Gastrocnemius medialis (tissue), 4 donors: ENCODE measurements around the gene AJAP1. TPM values are rescaled to one million over a fixed set of nuclear protein-coding genes. Genes with fewer than 3 reads are reported as not detected.

Experiments used
- ATAC-seq, 2 donors: fragments of 150-250 bp; one replicate each; pipeline ENCODE4 v1.9.1; 2016
- DNase-seq, 2 donors: peaks; one replicate each; pipeline ENCODE4 v3.0.0-alpha.2; 2019
- H3K27ac ChIP-seq, 4 donors: fragments of 200-600 bp; sonication (generic); 1 replicate in 1 of 4; 2 replicates in 3 of 4; pipeline ENCODE4 v1.5.1; 2016 to 2018; ENCODE audit warnings: mild to moderate bottlenecking in 2 of 4, moderate library complexity in 1 of 4
- H3K27me3 ChIP-seq, 3 donors: fragments of 200-600 bp; sonication (generic) in 2 of 3; 1 replicate in 1 of 3; 2 replicates in 2 of 3; pipeline versions ENCODE4 v1.5.1 to v1.6.0; 2016 to 2019; ENCODE audit warnings: mild to moderate bottlenecking in 1 of 3, moderate library complexity in 1 of 3
- H3K36me3 ChIP-seq, 2 donors: fragments of 200-600 bp; sonication (generic) in 1 of 2; one replicate each; pipeline ENCODE4 v1.5.1; 2017 to 2018
- H3K4me1 ChIP-seq, 2 donors: fragments of 200-600 bp; sonication (generic) in 1 of 2; one replicate each; pipeline ENCODE4 v1.5.1; 2016 to 2017; ENCODE audit warnings: mild to moderate bottlenecking in 2 of 2
- H3K4me3 ChIP-seq, 4 donors: fragments of 200-600 bp; sonication (generic) in 3 of 4; 1 replicate in 1 of 4; 2 replicates in 3 of 4; pipeline ENCODE4 v1.5.1; 2016 to 2019; ENCODE audit warnings: mild to moderate bottlenecking in 2 of 4
- H3K9me3 ChIP-seq, 3 donors: fragments of 200-600 bp; sonication (generic) in 2 of 3; 1 replicate in 1 of 3; 2 replicates in 2 of 3; pipeline ENCODE4 v1.5.1; 2016 to 2019
- CTCF ChIP-seq, 5 experiments: fragments of 450-650 bp in 3 of 5; fragments of 200-600 bp in 2 of 5; sonication (generic) in 2 of 5; IDR thresholded peaks in 4 of 5; conservative IDR thresholded peaks in 1 of 5; 1 replicate in 4 of 5; 2 replicates in 1 of 5; pipeline ENCODE4 v1.5.1; 2016 to 2019; ENCODE audit warnings: antibody characterized with exemption in 5 of 5, mild to moderate bottlenecking in 3 of 5, moderate library complexity in 3 of 5
- POLR2A ChIP-seq, 2 donors: fragments of 450-650 bp; IDR thresholded peaks; one replicate each; pipeline ENCODE4 v1.6.1; 2017; ENCODE audit warnings: antibody characterized with exemption in 2 of 2, mild to moderate bottlenecking in 2 of 2, moderate library complexity in 2 of 2
- in situ Hi-C, 4 donors: fragments of 200-750 bp; cut with MboI; loops; one replicate each; pipeline versions ENCODE4 v1.15.0 to v1.8.0; 2017; ENCODE audit warnings: low sequenced_read_pairs in 4 of 4
- intact Hi-C: fragments of 100-400 bp; cut with DNase I; formaldehyde crosslinking; loops from one replicate; pipeline ENCODE4 v1.15.1; 2023; ENCODE audit warnings: low total_unique reads
- total RNA-seq, 4 donors: library from RNA; depleted of rRNA; stranded (reverse); fragments of >200 nt; gene quantifications; one replicate each; pipeline versions ENCODE4 v1.1.0 to v1.2.3, GENCODE V29; 2016

AJAP1 gene
- total RNA-seq, 4 donors from 2014 or later, result 0.03 to 0.18 (median 0.05) TPM; not detected in 1

DNA sequence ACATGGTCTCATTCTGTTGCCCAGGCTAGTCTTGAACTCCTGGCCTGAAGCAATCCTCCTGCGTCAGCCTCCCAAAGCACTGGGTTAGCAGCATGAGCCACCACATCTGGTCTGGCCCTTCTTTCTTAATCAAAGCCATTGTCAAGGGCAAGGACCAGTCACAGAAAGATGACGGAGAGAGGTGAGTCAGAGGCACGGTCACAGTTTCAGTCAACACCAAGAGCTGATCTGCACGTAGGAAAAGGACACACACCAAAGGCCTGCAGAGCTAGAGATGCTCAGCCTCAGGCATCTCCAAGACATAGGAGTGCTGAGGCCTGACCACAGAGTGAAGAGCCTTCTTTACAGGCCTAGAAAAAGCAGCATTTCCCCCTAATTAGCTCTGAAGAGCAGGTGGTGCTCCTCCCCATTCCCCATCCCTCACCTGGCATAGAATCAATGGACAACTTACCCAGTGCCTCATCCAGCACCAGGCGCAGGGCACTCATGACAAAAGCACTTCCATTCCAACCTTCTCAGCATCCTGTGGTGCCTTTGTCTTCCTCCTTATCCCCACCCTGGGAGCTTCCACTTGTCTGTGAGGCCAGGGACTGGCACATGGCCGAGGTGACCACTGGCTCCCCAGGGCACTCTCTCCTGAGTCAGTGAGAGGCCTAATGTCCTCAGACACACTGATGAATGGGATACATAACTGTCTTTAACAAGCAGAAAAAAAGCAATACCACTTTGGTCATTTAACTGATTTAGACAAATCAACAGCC lies 139.8 kb downstream of the AJAP1 start:
- Histone ChIP-seq H3K36me3 (no peaks in the 10 kb centered on the region), H3K4me3 (no peak overlapping the region), H3K9me3 (no peaks in the 10 kb centered on the region), H3K4me1 (no peaks in the 10 kb centered on the region), H3K27me3 (no peaks in the 10 kb centered on the region), H3K27ac (no peak overlapping the region)
- DNase-seq (no peak), ATAC-seq (no peak)
- intact Hi-C loops, result no loop called here
- TF ChIP-seq CTCF (IDR thresholded peaks at IDR 0.05 in 4 of 5, conservative IDR thresholded peaks at IDR 0.05 in 1 of 5) (no peak), POLR2A (IDR thresholded peaks at IDR 0.05) (no peak)
- in situ Hi-C loops, result no loop called here

- Histone ChIP-seq H3K4me3 (no peak overlapping the region), H3K36me3 (no peaks in the 10 kb centered on the region), H3K9me3 (no peaks in the 10 kb centered on the region), H3K4me1 (no peaks in the 10 kb centered on the region), H3K27ac (no peak overlapping the region), H3K27me3 (no peaks in the 10 kb centered on the region)
- DNase-seq, result no peak
- in situ Hi-C loops (no loop called here), intact Hi-C loops (no loop called here)
- TF ChIP-seq POLR2A (IDR thresholded peaks at IDR 0.05), result no peak
- no peak for TF ChIP-seq CTCF (IDR thresholded peaks at IDR 0.05 in 4 of 5, conservative IDR thresholded peaks at IDR 0.05 in 1 of 5)
- ATAC-seq, result no peak
Measured at GRCh38 chr1:4796161-4797015, 142.0 kb downstream of the AJAP1 start.

DNA sequence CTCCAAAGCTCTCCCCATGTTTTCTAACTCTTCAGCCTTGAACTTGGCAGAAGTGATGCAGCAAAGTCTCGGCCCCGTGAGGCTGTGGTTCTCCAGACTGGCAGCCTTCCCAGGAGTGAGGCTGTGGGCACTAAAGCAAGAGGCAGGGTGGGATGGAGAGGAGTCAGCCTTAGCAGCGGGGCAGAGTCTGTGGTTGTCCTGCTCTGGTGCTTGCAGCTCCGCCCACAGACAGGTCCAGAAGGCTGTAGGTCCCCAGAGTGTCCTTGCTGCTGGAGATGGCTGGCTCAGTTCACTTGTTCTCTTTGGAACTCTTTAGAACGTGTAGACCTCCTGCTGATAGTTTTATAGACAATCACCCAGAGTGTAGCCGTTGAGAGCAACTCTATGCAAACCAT lies 142.6 kb downstream of the AJAP1 start:
- intact Hi-C loops, result no loop called here
- ATAC-seq (no peak), DNase-seq (no peak)
- no peaks in the 10 kb centered on the region for H3K36me3 ChIP-seq
- H3K27me3 ChIP-seq, result no peaks in the 10 kb centered on the region
- TF ChIP-seq POLR2A (IDR thresholded peaks at IDR 0.05) (no peak), CTCF (IDR thresholded peaks at IDR 0.05 in 4 of 5, conservative IDR thresholded peaks at IDR 0.05 in 1 of 5) (no peak)
- H3K27ac ChIP-seq, result no peak overlapping the region
- H3K4me3 ChIP-seq, result no peak overlapping the region
- no peaks in the 10 kb centered on the region for H3K9me3 ChIP-seq
- in situ Hi-C loops, result no loop called here
- H3K4me1 ChIP-seq, result no peaks in the 10 kb centered on the region

GRCh38 chr1:4797429-4797828 lies 143.0 kb downstream of the AJAP1 start:
- ATAC-seq (no peak), DNase-seq (no peak)
- TF ChIP-seq POLR2A (IDR thresholded peaks at IDR 0.05) (no peak), CTCF (IDR thresholded peaks at IDR 0.05 in 4 of 5, conservative IDR thresholded peaks at IDR 0.05 in 1 of 5) (no peak)
- Histone ChIP-seq H3K27me3 (no peaks in the 10 kb centered on the region), H3K9me3 (no peaks in the 10 kb centered on the region), H3K27ac (no peak overlapping the region), H3K4me1 (no peaks in the 10 kb centered on the region), H3K4me3 (no peak overlapping the region), H3K36me3 (no peaks in the 10 kb centered on the region)
- in situ Hi-C loops, result no loop called here
- intact Hi-C loops, result no loop called here
